NT2/D1 (cell line): Measurements from ENCODE around the gene HEMK1.

Experiments used
- SUZ12 ChIP-seq: IDR thresholded peaks from 2 replicates; pipeline ENCODE4 v1.6.1; 2011; ENCODE audit not compliant: insufficient read length, insufficient read depth; ENCODE audit errors: extremely low read depth
- YY1 ChIP-seq: IDR thresholded peaks from 2 replicates; pipeline ENCODE4 v1.6.1; 2011; ENCODE audit not compliant: insufficient read length, insufficient read depth
- ZNF274 ChIP-seq: IDR thresholded peaks from 2 replicates; pipeline ENCODE4 v1.6.1; 2011; ENCODE audit warnings: mild to moderate bottlenecking, low read depth, low read length

DNA sequence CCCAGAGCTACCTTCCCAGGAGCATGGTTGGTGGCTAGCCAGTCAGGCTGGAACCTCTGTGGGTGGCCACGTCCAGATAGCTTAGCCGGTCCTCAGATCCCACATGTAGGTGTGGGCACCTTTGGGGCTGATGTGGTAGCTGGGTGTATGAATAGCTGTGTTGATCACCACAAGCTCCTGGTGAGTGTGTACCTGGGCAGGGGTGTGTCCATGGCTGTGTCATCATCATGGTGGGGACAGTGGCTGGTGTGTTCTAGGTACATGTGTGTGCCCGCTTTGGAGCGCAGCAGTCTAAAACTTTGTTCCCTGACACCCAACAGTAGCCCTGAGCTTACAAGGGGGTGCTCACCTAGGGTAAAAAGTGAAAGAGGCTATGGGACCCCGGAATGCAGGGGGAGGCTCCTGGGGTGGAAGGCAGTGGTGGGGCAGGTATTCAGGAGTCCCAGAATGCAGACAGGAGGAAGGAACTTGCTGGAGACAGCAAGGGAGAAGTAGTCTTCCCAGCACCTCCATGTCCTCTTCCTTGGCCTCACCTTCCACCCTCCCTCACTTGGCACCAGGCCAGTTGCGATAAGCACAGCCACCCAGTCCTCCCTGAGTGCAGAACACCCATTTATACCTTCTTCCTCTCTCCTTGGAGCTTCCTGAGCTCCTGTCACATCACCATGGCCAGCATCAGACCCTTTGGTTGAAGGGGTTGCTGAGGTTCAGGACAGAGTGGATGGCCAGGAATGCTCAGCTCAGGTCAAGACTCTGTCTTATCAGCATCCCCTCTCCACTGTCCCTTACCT is 41.1 kb downstream of the HEMK1 start:
- TF ChIP-seq ZNF274 (no peak), SUZ12 (no peak), YY1 (no peak)
